Activated T-cell treated with anti-CD3 and anti-CD28 coated beads, Interleukin-2, amount 50 U/mL, for 1 hour (primary cell): Measurements from ENCODE around the gene XK.

Experiments
- DNase-seq: peaks from one replicate; pipeline ENCODE4 v3.0.0-alpha.2; 2020

Gene XK

DNA sequence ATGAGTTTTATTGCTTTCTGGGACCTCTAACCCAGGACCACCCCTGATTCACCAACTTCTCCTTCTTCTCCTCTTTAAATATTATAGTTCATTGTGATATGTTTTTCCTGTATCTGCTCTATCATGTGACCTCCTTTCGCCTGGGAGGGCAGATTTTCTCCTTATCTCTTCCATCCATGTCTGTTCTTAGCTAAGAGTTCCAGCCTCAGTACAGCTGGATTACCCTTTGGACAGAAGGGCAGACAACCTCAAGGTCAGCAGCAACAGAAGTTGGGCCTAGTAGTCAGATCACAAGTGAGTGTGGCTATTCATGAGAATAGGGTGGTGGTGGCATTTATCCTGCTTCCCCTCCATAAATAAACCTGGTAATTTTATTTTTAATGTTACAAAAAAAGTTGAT, 5.7 kb upstream of the XK start:
- no peak for DNase-seq

DNA sequence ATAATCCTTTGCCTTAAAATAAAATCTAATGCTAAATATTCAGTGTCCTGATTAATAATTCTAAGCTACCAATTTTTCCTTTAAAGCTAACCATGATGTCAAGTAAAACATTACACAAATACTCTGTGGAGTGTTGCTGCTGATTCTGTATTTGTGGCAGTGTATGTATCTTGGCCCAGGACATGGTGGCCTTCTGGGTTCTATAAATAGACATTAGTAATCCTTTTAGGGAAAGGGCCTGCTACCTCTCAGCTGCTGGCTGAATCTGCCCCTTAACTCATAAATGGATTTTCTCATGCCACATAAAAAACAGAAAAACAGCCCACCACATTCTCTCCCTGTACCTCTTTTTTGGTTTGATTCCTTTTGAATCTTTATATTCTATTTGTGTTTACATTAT, 1.2 kb upstream of the XK start:
- no peak for DNase-seq

DNA sequence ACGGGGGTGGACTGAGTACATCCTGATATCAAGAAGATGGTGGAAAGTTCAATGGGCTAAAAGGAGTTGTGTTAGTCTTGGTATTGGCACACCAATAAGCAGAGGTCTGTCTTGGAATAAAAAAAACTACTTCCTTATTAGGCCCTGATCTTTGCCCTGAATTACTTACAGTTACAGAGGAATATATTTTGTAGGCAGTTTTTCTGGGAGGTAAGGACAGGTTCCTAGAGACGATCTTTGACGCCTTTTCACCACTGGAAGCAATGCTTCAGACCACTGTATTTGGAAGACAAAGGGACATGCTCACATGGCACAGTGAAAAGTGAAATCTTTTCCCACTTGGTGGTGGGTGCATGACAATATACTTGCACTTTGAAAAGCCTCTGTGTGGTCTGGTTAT, 618 bp upstream of the XK start:
- DNase-seq = no peak

DNA sequence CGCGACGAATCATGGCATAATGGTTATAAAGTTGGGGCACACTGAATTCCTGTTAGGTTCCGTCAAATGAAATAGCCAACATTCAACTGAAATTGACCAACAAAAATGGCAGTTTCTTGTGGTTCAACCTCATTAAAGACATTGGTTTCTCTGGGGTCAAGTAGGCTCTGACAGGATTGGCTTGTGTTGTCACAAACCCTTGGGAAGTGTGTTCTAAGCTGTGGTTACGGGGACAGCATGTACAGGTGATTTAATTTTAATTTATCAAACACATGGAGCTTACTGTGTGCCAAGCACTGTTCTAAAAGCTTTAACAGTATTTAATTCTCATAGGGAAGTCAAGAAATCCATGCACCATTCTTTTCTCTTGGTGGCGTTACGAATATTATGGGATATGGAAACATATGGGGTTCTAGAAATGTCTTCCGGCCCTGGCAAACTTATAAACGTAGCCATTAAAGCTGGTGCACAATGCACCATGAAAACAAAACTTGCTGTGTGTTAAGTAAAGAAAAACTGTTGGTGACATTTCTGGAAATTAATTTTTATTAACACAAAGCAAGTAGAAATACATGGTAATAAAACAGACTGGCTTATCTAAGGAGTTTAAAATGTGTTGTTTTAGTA, 891 bp downstream of the XK start:
- DNase-seq = no peak

DNA sequence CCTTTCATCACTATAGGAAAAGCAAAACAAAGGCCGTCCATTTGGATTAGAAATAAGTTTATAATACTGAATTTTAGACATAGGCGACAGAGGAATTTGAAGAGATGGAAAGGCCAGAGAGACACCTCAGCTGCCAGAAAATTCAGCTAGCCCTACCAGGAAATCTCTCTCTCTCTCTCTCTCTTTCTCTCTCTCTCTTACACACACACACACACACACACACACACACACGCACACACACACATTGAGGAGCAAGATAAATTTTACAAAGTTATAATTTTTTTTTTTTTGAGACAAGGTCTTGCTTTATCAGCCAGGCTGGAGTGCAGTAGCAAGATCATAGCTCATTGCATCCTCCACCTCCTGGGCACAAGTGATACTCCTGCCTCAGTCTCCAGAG, 1.4 kb downstream of the XK start:
- DNase-seq = no peak

DNA sequence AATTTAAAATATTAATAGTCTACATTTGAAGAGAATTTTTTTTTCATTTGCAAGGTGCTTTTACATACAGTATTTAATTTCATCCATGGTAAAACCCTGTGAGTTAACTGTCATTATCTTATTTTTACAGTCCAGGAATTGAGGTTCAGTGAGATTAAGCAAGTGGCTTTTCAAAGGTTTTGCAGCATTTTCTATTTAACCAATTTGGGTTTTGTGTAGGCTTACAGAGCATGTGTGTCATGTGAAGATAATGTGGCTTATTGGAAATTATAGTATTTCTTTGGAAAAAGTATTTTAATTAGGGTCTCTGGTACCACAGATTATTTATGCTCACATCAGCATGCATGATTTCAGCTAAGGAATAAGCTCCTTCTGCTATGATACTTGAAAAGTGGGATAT, 4.5 kb downstream of the XK start:
- DNase-seq = no peak

DNA sequence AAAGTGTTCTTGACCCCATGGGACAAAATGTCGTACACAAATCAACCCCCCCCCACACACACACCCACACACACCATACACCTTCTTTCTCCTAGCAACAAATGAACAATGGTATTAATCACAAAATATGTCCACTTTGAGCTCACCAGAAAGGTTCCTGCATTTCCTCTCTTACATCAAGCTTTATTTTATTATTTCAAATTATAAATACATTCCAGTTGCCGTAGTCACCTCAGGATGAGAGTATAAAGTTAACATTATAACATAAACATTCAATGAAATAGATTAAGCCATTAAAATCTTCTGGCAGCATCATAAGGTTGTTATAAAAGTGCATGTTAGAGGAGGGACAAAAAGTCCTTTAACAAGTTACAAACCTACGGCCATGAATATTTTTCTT, 7.3 kb downstream of the XK start:
- DNase-seq = no peak

DNA sequence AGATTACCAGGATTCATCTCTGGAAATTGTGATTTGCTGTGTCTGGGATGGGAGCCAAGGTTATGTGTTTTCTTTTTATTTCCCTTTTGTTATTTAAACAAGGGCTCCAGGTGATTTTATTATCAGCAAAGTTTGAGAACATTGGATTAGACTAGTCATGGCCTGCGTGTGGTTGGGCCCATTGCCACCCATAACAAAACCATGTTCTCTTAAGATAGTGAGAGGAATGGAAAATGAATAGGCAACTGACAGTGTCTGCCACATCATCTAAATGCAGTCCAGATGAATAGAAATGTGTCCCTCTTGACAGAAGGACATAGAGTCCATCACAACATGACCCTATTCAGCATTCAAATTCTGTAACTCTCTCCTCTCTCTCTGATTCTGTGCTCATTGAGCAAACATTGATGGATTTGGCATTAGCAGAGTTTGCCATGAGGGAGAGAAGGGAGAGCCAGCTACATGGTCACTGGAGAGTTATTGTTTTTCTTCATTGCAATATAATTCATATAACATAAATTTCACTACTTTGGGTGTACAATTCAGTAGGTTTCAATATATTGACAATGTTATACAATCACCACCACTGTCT, 11.7 kb downstream of the XK start:
- no peak for DNase-seq

DNA sequence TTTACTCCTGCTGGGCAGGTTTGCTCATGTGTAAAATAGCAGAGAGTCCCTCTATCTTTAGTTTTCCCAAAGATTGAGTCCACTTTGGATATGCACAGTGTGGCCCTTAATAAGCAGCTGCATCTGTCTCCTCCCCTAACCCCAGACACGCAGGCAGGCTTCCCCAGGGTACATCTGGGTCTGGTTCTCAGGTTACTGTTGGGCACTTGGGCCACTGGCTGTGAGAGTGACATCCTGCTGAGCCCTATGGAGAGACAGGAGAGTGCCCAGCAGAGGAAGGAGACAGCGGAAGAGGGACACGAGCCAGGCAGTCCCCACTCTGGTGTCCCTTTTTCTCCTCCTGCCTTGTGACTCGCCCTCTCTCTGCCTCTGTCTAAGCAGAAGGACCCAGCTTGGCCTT, 16.0 kb downstream of the XK start:
- DNase-seq = no peak

DNA sequence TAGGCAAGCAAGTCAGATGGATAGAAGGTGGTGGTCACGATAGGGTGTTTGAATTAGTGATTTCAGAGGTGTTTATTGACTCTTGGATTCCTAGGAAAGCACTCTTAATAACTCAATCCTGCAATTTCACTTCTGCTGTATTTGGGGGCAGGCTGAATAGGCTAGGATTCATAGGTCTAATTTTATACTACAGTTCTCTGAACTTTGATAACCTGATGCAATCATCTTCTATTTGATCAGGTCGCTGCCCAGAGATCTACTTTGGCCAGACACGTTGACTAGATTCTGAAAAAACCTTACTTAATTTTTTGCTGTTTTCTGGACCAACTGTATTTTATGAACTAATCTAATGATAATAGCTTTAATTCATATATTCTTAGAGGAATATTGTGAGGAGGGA, 26.4 kb downstream of the XK start:
- no peak for DNase-seq

DNA sequence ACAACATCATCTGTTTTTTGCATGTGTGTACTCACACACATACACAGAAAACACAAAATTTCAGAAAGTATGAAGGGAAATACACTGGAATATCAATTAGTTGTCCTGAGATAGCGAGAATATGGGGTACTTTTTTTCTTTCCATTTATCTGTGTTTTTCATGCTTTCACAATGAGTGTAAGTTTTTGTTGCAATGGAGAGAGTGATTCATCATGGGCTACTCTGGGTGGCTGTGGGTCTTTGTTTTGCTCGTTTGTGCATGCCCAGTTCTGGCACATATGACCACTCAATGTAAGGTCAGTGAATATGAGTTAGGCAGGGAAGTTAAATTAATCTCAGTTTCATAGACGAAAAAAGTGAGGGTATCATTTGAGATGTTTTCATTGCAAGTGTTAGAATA, 26.9 kb downstream of the XK start:
- no peak for DNase-seq

DNA sequence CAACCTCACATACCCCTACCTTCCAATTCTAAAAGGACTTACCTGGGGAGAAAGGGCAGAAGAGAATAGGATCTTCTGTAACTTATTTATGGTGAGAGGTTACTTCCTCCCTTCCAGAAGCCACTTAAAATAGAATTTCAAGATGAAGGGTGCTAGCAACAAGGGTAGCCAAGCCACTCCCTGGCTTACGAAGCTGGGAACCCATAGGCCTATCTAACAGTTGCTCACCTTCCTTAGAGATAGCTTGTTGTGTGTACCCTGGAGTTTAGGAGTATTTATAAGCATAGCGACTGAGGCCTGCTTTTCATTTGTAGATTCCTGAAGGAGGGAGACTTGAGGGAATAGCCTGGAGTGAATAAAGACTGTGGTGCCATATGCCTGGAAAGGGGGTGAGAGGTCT, 28.9 kb downstream of the XK start:
- DNase-seq = no peak

DNA sequence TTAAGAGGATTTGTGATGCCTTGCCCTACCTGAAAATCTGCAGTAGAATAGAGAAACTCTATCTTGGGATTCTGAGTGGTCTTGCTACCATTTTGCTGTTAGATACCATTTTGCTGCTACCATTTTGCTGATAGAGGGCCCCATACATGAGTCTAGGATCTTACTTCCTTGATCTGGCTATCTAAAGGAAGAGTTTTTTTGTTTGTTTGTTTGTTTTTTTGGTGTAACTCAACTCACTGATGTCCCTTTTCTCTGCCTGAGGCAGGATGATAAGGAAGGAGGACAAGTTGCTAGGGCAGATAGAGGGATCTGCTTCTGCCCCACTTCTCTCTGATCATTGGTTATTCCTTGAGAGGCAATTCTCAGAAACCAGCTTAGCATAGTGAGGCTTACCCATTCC, 31.0 kb downstream of the XK start:
- DNase-seq = no peak

DNA sequence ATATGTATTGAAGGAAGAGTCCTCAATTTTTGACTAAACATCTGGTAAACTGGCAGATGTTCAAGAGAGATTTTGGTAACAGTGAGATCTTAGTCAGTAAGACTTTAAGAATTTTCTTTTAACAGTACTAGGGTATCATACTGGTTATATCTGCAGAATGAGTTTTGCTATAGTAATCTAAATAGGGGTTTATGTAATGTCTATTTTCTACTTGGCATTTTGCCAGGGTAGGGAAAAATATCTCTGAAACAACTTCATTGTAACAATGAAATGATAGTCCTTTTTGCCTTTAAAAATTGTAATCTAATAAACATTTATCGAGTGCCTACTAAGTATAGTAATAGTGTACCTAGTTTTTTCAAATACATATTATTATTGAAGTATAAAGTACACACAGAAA, 32.1 kb downstream of the XK start:
- DNase-seq = no peak

DNA sequence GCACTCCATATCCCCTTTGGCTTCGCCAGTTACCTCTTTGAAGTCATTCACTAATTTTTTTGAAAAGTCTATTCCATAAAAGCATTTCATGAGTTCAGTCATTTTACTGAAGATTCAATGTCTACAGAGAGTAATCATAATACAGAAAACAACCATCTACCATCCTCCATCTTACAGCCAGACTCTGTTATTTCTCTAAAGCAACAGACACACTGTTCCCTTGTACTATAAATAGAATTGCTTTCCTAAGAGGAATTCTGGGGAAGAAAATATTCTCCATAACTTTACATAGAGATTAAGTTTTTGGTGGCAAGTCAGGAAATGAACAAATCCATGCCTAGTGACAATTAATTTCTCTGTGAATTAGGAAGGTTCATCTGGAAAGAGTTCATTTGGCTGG, 37.0 kb downstream of the XK start:
- no peak for DNase-seq

DNA sequence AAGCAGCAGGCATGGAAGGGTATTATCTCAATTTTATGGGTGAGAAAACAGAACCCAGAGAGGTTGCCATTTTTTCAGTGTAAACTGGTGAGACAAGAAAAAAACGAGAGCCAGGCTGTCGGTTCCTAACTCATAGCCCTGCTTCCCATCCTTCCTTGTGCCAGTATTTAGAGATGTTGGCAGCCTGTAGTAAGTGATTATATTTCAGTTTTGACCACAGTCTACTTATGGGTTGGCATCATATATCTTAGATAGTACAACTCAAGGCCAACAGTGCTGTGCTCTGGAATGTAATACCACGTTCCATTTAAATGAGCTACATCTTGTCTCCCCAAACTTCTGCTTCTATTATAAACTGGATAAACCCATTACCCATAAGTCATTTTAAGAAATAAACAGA, 40.8 kb downstream of the XK start:
- no peak for DNase-seq

DNA sequence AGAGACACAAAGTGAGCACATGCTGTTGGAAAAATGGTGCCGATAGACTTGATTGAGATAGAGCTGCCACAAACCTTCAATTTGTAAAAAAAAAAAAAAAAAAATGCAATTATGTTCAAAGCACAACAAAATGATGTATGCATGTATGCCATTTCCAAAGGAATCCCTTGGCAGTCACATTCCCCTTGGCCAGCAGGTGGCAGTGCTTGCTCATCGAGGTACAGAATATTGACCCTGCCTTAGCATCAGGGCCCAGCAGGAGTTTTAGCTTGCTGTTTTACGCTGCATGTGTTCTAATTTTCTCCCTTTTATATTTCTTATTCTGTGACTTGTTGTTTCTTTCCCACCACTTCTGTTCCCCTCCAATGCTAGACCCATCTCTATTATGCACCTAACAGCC, 59.8 kb downstream of the XK start:
- peak; percentile 81 for DNase-seq

DNA sequence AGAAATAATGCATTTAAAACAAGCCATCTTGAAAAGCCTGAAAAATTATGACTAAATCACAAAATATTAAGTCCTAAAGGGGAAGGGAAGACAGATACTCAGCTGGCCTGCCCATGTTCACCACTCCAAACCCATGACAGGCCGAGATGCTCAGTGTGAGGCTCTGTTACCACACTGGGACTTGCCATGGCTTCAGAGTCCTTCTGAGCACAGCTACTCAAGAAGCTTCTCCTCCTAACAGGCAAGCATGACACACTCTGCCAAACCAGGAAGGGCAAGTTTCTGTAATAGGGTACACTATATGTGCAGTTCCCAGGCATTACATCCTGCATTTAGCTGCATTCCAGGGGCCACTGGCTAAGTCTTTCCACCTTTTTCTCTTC, 60.2 kb downstream of the XK start:
- DNase-seq = no peak

DNA sequence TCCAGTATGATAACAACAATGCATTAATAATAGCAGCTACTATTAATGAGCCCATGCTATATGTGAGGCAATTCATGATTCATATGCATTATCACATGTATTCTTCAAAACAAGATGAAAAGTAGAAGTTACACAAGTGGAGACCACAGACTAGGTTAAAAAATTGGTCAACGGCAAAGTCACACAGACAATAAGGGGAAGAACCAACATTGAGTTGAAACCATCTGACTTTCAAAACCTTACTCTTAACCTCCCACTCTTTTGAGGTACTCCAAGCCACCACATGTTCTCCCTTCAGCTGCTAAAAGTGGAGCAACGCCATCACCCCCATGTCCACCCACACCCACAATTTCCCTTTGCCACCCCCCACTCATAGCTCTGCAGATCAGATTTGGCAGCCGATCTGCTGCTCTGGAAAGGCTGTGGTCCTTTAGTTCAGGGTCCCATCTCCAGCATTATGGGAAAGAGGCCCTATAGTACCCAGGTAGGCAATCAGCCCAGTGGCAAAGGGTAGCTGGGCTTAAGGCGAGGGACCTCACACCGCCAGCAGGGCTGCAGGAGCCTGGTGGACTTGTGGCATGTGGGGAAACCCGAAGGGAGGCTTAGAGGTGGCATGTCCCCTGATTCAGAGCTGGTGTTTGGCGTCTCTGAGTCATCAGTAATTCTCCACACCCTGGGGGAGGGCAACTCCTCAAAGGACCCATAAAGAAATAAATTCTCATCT, 60.8 kb downstream of the XK start:
- DNase-seq = no peak

DNA sequence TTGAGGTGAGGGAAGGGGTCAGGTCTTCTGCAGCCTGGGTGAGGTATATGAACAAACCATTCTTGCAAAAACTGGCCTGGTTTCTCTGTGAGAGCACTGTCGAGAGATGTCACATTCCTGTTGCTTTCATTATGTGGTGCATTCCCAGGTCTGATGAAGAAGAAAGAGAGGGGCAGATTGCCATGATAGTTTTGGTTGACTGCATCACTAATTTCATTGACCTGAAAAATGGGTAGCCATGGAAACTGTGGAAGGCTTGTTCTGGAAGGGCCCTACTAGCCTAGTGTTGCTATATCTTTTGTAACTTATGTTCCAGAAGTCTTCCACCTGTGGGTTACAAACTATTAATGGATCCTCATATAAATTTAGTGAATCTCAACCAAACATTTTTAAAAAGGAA, 61.4 kb downstream of the XK start:
- DNase-seq = no peak

DNA sequence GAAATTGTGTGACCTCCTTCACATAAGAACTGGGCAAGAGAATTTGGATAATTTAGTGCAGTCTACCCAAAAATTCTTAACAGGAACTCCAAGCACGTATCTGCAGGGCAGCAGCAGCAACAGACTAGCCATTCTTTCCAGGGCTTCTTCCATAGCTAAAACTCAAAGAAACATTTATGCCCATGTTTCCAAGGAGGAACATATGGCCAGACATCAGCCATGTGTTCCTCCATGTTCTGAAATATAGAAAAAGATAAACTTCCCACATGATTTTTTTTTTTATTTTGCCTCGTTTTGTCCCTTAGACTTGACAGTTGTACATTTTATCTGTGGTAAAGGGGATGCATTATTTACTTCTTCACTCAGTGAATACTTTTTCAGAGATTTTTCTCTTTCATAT, 66.7 kb downstream of the XK start:
- DNase-seq = no peak

DNA sequence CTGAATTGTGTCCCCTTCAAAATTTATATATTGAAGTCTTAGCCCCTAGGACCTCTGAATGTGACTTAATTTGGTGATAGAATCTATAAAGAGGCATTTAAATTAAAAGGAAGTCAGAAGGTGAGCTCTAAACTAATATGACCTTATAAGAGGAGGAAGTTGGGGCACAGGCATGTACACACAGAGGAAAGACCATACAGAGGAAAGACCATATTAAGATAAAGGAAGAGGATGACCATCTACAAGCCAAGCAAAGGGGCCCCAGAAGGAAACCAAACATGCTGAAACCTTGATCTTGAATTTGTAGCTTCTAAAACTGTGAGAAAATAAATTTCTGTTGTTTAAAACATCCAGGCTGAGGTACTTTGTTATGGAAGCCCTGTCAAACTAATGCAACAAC, 67.3 kb downstream of the XK start:
- DNase-seq = no peak

DNA sequence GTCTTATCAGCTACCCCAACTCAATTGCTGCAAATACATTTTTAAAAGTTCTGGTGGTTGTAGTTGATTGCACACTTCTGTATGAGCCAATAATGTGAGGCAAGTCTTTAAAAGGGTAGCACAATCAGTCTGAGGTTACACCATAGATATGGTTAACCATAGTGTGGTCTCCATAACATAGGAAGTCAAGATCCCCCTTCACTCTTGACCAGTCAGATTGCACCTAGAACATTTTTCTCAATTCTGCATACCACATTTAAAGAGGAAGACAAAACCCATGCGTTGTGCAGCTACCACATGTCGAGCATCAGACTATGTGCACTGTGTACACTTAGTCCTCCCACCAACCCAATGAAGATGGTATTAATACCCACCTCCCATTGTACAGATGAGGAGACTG, 67.8 kb downstream of the XK start:
- DNase-seq = no peak

DNA sequence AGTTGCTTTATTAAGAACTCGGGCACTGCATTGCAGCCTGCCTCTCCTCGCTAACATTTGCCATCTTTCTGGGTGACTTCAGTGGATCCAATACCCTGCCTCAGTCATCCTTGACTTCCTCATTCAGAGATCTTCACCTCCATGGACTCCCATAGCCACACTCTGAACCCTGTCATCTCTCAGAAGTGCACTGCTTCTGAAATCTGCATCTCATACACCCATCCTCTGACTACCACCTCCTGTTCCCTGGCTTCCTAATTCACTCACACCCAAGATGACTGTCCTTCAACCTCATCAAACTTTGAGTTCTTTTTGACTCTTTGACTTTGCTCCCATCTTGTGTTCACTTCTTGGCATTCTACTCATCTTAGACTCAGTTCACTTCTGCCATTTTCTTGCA, 68.9 kb downstream of the XK start:
- no peak for DNase-seq

DNA sequence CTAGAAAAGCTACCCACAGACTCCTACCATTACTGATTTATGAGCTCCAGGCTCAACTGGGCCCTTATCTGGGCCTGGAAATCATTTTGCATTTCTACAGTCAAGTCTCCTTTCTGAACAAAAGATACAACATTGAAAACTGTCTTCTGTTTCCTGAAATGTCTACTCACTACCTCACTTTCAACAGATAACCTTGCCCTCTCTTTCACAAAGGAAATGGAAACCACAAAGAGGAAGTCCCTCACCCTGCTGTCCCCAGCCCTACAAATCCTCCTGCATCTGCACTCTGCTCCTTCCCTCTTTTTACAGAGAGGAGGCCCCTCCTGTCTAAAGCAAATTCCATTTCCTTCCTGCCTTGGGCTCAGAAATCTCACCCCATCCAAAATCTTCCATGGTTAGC, 69.4 kb downstream of the XK start:
- DNase-seq = no peak
